Parietal lobe (tissue), 1 donor: Measurements from ENCODE around the gene TFG. TPM values are rescaled to one million over a fixed set of nuclear protein-coding genes. Genes with fewer than 3 reads are reported as not detected.

Experiments used
- total RNA-seq: library from RNA; depleted of rRNA; stranded (reverse); fragments of >200 nt; gene quantifications from one replicate; pipeline ENCODE4 v1.2.3, GENCODE V29; 2014

Gene TFG
- total RNA-seq = 73.2 TPM

DNA sequence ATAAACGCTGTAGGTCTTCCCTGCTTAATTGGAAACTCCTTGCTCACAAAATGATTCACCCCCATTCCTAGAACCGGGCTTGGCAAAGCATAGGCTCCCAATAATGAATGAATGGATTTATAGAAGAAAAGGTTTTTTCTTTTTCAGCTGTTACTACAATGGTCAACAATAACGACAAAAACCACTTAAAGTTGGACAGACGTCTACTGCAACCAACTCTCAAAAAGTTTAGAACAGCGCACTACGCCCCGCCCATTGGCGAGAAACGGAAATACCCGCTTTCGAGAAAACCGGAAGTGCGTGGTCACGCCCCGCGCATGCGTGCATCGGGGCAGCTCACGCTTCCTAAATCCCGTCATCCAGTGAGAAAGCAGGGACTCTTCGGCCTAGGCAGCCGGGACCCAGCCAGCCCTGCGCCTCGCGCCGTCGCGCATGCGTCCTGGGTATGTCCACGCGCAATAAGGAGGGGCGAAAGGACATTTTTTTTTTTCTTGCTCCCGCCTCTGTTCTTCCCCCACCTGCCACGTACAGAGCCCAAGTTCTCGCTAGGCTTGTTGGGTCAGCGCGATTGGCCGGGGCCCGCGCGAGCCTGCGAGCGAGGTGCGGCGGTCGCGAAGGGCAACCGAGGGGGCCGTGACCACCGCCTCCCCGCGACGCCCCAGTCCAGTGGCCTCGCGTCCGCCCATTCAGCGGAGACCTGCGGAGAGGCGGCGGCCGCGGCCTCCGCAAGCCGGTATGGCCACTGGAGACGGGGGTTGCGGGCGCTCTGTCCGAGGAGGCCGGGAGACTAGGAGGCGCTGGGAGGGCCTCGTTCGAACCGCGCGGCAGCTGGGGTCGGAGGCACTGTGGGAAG, at the start of gene TFG:
Gene TFG (plus strand): TSS at position 506 of the 853 bp plus-strand sequence. CDS start 4,192 bp downstream, outside the sequence.

Other genes with a start within 250 kb of the TFG start
- 1.6 TPM for gene TMEM45A, start 216.9 kb upstream of the TFG start, total RNA-seq
- not detected for gene ADGRG7, start 99.9 kb upstream of the TFG start, total RNA-seq